GM21717 (cell line): Measurements from ENCODE around the gene KHDC1L.
"Not testable (repeated sequence)": the region's sequence is repeated elsewhere in the genome, so short reads cannot be mapped to it uniquely, and the experiment has no call there.

Experiments used
- ATAC-seq: cut with Tn5 transposase; IDR thresholded peaks from one replicate; pipeline ENCODE4 v1.9.1; 2021; ENCODE audit warnings: mild to moderate bottlenecking, moderate library complexity; ENCODE audit not compliant: unreplicated experiment

KHDC1L gene, protein sequence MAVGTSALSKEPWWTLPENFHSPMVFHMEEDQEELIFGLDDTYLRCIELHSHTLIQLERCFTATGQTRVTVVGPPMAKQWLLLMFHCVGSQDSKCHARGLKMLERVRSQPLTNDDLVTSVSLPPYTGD

DNA sequence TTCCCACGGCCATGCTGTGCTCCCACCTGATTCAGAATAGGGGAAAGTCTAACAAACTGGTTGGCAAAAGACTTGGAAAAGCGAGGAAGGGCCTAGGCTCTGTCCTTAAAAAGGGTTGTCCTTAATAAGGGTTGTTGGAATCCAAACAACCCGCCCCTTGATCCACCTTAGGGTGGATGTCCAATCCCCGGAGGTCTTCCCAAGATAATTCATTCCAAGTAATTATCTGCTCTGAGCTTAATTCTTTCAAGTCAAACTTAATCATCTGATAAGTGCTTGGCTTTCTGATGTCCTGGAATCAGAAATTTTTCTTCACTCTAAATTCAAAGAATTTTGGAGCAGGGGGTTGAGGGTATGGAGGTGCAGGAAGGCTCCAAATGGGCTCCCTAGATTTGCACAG, at the start of gene KHDC1L:
Gene KHDC1L (minus strand): TSS at position 101 of the 400 bp plus-strand sequence. CDS start 88 bp downstream, at position 13.
- no peak for ATAC-seq

DNA sequence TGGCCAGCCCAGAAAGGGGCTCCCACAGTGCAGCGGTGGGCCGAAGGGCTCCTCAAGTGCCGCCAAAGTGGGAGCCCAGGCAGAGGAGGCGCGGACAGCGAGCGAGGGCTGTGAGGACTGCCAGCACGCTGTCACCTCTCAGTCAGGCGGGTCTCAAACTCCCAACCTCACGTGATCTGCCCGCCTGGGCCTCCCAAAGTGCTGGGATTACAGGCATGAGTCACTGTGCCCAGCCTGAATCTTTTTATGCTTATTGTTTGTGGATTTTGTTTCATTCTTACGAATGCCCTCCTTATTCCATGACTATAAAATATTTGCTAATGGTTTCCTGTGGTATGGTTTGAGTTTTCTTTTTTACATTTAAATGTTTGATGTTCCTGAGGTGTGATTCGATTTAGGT, 44.0 kb upstream of the KHDC1L start:
- ATAC-seq, result not testable (repeated sequence)

DNA sequence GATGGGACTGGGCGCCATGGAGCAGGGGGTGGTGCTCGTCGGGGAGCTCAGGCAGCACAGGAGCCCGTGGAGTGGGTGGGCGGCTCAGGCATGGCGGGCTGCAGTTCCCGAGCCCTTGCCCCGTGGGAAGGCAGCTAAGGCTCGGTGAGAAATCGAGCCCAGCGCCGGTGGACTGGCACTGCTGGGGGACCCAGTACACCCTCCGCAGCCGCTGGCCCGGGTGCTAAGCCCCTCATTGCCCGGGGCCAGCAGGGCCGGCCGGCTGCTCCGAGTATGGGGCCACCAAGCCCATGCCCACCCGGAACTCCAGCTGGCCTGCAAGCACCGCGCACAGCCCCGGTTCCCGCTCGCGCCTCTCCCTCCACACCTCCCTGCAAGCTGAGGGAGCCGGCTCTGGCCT, 43.6 kb upstream of the KHDC1L start:
- not testable (repeated sequence) for ATAC-seq

DNA sequence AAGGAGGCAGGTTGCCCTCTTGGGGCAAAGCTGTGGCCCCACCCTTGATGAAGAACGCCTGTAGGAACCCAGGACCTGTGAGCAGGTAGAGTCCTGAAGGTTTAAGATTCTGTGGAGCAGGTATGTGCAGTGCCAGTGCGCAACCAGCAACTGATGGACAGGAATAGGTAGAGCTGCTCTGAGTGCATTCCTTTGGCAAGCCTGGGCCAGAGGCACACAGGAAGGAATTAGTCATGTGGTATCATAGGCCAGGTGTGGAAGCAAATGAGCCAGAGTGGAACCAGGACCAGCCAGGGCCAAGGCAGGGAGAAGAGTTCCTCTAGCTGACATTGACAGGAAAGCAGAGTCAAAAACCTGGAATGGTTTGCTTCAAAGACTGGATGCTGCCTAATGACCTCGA, 39.1 kb upstream of the KHDC1L start:
- no peak for ATAC-seq

DNA sequence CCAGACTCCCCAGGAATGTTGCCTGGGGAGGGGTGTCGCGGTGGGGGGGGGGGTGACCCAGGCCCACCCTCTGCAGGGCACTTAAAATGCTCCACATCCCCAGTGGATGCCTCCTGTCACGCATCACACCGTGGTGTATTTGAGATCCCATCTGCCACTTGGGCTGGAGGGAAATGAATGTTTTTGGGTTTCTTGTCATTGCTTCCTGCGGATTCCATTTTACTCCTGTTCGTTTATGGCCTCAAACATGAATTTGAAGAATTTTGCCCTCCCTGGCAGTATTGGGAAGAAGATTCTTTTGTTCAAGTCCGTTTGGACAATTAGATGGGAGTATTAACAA, 38.2 kb upstream of the KHDC1L start:
- peak; percentile 4 for ATAC-seq

DNA sequence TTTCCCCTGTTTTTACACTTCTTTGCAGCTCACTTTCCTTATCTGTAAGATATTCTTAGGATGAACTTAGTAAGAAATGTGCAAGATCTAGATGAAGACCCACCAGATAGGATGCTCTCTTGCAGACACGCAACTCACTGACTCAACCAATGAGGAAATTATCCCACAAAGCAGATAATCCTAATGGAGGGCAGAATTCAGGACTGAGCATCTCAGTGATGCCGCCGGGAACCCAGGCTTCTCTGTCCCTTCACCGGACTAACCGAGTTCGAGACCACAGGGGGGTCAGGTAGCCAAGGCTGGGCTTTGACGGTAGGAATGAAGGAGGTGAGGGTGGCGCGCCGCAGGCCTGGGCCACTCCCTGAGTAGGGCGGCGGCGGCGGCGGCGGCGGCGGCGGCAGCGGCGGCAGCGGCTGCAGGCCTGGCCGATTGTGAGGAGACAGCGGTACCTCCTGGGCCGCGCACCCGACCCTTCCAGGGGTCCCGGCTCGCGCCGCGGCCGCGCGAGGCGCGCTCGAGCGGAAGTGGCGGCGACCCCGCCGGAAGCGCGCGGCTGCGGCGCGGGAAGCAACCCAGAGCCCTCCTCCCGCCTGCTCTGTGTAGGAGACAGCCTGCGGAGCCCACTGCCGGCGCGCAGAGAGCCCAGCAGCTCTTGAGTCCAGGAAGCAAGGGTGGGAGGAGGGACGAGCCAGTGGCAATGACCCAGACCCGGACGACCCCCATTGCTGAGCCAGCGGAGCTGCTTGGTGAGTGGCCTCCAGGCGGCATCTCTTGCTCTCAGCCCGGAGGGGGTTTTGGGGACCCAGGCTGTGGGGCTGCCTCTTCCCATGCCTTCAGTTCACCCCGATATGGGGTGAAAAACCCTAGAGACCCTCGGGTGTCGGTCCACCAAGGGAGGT, 37.6 kb upstream of the KHDC1L start, which contains the start of gene KHDC1:
Gene KHDC1 (minus strand): TSS at position 526 of the 899 bp plus-strand sequence. CDS start 20,679 bp downstream, outside the sequence.
- ATAC-seq, result peak; percentile 96

DNA sequence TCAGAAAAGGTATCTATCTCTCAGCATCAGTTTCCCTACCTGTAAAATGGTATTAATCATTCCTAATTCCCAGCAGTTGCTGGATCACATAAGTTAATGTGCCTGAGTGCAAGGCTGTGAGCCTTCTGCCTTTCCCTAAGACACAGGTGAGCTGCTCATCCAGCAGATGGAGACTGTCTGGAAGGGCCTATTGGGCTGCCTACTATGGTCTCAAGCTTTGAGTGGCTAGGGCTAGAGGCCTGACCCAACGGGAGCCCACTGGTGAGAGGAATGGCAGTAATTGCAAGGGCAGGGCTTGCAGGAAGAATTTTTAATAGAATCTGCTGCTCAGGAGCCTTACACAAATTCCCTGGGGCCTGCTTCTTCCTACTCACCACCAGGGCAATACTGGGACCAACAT, 33.4 kb upstream of the KHDC1L start:
- ATAC-seq, result no peak

DNA sequence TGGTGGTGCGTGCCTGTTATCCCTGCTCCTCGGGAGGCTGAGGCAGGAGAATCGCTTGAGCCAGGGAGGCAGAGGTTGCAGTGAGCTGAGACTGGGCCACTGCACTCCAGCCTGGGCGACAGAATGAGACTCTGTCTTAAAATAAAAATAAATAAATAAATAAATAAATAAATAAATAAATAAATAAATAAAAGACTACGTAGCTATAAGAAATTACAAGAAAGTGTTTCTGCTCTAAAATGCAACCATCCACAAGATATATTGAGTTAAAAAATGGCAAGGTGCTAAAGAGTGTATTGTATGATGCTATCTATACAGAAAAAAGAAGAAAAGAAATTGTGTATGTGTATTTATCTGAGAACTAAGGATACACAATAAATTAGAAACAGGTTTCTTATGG, 29.0 kb upstream of the KHDC1L start:
- ATAC-seq, result not testable (repeated sequence)

DNA sequence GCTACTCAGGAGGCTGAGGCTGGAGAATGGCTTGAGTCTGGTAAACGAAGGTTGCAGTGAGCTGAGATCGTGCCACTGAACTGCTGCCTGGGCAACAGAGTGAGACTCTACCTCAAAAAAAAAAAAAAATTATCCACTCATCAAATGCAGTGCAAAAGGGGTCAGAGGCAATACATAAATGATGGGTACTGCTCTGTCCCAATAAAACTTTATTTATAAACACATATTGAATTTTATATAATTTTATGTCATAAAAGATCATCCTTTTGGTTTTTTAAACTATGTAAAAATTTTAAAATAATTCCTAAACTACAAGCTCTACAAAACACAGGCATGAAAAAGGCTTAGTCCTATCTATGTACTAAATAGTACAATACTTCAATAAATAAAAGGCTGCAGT, 27.4 kb upstream of the KHDC1L start:
- no peak for ATAC-seq

DNA sequence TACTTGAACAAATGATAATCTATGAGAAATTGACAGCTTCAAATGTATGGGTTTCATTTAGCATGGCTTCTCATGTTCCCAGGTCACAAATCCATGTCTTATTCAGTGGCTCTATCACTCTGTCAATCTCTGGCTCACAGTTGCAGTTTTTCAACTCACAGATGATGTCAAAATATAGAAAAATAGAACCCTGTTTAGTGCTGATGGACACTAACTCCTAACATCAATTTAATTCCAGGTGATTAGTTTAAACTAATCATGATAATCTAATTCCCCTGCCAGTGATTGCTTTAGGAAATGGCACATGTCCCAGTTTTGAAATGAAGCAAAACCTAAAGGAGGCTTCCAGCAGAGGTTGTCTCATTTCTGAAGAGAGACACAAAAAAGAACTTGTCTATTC, 24.7 kb upstream of the KHDC1L start:
- ATAC-seq, result no peak

DNA sequence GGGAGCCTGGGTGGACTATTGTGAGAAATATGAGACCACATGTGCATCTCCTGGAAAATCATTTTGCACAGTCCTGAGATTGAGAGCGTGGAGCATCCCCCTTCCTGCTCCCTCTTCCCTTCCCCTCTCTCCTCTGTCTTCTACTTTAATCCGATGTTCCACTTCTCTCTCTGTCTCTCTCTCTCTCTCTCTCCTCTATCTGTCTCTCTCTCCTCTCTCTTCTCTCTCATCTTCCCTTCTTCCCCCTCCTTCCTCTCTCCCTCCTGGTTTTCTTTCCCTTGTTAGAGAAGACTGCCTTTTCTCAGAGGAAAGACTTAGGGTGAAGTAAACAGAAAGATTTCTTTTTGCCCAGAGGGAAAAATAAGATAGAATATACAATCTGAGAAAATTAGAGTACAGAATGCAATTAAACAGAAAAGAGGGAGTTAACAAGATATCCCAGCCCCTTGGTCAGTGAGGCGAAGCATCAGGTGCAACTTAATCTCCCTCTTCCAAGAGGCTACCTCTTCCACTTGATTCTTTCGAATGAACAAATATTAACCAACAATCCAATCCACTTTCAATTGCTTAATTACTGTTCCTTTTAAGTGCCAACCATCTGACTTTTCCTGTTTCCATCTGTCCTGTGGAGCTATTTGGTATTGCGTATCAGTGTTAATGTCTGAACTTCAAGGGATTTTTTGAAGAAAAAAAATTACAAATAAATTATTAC, 23.1 kb upstream of the KHDC1L start:
- no peak for ATAC-seq

DNA sequence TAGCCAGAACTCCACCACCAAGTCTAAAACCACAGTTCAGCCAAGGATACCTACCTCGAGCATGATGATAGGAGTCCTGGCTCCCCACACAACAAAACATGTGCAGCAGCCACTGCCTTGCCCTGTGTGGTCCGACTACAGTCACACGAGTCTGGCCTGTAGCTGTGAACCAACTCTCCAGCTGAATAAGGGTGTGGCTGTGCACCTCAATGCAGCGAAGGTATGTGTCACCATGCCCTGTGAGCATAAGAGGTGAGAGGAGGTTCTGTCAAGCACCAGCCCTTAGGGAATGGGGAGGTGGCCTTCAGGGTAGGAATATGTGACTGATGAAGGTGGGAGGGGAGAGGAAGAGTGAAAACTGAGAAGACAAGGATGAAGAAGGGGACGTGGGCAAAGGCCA, 16.7 kb upstream of the KHDC1L start:
- no peak for ATAC-seq

DNA sequence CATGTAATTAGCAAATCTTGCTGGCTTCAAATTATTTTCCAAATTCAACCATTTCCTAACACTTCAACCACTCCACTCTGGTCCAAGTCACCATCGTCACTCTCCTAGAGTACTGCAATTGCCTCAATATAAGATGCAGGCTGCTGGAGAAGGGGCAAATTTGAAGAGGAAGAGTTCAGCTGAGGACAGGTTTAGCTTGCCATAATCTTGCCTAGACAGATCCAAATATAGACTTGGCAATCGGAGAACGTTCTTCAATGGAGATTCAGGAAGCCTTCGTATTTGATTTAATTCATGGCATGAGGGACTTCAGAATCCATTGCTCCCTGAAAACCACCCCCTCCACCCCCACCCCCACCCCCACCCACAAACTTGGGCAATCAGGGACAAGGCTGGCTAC, 15.4 kb upstream of the KHDC1L start:
- no peak for ATAC-seq

DNA sequence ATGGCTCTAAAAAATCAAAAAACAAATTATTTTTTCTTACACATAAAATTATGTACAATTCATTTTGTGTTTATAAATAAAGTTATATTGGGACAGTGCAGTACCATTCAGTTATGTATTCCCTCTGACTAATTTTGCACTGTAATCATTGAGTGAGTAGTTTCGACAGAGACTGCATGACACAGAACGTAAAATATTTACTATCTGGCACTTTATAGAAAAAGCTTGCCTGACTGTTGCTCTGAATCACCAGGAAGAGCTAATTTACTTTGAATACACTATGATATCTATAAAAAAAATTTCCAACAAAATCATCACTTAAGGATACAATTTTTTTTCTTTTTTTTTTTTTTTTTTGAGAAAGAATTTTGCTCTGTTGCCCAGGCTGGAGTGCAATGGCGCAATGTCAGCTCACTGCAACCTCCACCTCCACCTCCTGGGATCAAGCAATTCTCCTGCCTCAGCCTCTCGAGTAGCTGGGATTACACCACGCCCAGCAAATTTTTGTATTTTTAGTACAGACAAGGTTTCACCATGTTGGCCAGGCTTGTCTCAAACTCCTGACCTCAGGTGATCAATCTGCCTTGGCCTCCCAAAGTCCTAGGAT, 11.0 kb upstream of the KHDC1L start:
- ATAC-seq, result no peak

DNA sequence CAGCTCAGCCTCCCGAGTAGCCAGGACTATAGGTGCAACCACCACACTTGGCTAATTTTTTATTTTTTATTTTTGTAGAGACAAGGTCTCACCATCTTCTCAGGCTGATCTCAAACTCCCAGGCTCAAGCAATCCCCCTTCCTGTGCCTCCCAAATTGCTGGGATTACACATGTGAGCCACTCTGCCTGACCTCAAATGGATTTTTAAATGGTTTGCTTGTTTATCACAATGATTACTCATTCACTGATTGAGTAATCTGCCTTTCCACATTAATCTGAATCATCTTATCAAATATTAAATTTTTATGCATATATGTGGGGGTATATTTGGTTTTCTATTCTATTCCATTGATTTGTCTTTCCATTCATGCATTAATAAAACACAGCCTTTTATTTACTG, 9.4 kb upstream of the KHDC1L start:
- ATAC-seq, result no peak

DNA sequence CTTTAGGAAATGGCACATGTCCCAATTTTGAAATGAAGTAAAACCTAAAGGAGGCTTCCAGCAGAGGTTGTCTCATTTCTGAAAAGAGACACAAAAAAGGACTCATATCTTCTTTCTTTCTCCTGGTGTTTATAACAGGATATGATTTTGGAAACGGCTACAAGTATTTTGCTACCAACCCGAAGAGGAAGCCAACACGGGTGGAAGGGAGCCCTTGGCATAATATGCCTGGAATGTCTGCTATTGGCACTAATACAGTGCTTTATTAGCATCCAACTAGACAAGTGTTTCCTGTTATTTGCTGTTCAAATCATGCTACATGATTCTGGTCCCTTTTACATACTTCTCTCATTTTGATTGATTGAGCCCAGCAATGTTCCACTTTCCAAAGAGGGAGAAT, 8.7 kb upstream of the KHDC1L start:
- ATAC-seq, result not testable (repeated sequence)

DNA sequence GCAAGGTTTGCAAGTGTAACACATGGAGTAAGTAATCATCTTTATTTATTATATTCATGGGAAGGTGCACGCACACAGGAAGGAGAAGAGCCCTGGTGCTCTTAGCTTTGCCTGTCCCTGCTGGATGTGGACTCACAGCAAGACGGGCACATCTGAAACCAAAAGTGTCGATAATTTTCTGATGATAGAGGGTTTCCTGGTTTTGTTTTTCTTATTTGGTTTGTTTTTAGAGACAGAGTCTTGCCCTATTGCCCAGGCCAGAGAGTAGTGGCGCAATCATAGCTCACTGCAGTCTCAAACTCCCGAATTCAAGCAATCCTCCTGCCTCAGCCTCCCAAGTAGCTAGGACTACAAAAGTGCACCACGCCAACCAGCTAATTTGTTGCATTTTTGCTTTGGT, 7.8 kb upstream of the KHDC1L start:
- ATAC-seq, result no peak

DNA sequence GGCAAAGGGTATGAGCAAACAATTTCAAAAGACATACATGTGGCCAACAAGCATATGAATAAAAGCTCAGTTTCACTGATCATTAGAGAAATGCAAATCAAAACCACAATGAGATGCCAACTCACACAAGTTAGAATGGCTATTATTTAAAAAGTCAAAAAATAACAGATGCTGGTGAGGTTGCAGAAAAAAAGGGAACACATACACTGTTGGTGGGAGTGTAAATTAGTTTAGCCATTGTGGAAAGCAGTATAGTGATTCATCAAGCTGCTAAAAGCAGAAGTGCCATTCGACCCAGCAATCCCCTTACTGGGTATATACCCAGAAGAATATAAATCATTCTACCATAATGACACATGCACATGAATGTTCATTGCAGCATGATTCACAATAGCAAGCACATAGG, 6.7 kb upstream of the KHDC1L start:
- no peak for ATAC-seq

DNA sequence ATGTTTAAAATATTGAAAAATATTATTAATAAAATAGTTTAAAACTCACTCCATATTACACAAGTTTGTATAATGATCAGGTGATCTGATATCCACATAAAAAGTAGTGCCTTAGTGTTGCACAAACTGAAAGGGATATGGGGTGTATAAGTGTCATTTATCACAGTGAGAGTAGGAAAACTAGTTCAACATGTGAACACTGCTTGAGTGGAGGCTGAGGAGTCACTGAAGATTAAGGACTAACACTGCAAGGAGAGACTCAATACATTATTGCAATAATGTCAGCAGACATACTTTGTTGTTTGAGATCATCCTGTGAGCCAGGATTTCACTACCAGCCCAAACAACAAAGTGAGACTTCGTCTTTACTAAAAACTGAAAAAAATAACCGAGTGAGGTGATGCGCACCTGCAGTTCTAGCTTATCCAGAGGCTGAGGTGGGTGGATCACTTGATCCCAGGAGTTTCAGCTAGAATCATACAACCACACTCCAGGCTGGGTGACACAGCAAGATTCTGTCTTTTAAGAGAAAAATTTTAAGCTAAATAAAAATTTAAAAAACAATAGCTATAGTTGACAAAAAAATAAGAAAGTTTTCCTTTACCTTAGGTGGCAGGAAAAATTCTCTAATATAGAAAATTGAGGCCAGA, 2.4 kb upstream of the KHDC1L start:
- ATAC-seq, result no peak

DNA sequence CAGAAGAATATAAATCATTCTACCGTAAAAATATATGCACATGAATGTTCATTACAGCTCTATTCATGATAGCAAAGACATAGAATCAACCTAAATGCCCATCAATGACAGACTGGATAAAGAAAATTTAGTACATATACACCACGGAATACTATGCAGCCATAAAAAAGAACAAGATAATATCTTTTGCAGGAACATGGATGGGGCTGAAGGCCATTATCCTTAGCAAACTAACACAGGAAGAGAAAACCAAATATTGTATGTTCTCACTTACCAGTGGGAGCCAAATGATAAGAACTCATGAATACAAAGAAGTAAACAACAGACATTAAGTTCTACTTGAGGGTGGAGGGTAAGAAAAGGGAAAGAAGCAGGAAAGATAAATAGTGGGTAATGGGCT, 8.4 kb downstream of the KHDC1L start:
- ATAC-seq, result no peak

DNA sequence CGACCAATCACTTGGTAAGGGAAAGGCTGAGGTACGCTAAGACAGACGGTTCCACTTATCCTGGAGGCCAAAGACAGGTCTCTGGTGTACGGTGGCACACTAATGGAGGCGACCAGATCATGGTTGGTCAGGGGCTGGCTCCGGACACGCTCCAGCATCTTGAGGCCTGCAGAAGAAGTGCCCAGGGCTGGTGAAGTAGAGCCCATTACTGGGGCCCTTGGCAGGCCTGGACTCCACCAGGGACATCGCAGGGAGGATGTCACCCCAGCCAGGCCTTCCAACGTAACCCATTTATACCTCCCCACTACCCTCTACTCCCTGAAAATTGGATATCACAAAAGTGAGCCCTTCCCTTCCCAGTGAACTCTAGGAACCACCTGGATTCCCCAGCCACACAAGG, 16.2 kb downstream of the KHDC1L start:
- no peak for ATAC-seq
